Upper lobe of right lung (tissue), 1 donor: ENCODE data around the gene MAML1. TPM values are rescaled to one million over a fixed set of nuclear protein-coding genes. Genes with fewer than 3 reads are reported as not detected.

Source experiments
- ATAC-seq: fragments of 200-7000 bp; cut with Tn5 transposase; one replicate; pipeline ENCODE4 v1.9.1; 2020; ENCODE audit warnings: mild to moderate bottlenecking, moderate library complexity
- DNase-seq: peaks from one replicate; pipeline ENCODE4 v3.0.0-alpha.2; 2020
- H3K27ac ChIP-seq: fragments of 200-600 bp; one replicate; pipeline ENCODE4 v1.8.0; 2022
- H3K27me3 ChIP-seq: fragments of 200-600 bp; one replicate; pipeline ENCODE4 v1.8.0; 2022; ENCODE audit warnings: mild to moderate bottlenecking
- H3K36me3 ChIP-seq: fragments of 200-600 bp; one replicate; pipeline ENCODE4 v1.8.0; 2022
- H3K4me1 ChIP-seq: fragments of 200-600 bp; one replicate; pipeline ENCODE4 v1.8.0; 2022
- H3K4me3 ChIP-seq: fragments of 200-600 bp; one replicate; pipeline ENCODE4 v1.8.0; 2022; ENCODE audit warnings: mild to moderate bottlenecking
- H3K9me3 ChIP-seq: fragments of 200-600 bp; one replicate; pipeline ENCODE4 v1.8.0; 2022
- intact Hi-C: fragments of 100-400 bp; cut with DNase I; formaldehyde crosslinking; loops from one replicate; pipeline ENCODE4 v1.11.0; 2022
- total RNA-seq: library from RNA; stranded (reverse); fragmentation: NEBNext Ultra II Directional; extraction: Animal tissue kit (Norgen Biotek cat#: 25700); gene quantifications from one replicate; pipeline ENCODE4 v1.2.1, GENCODE V29; 2021
- TF ChIP-seq, protein P1 (sequence below): fragments of 200-600 bp; IDR thresholded peaks from one replicate; pipeline ENCODE4 v1.8.0; 2022; ENCODE audit warnings: antibody characterized with exemption
- donor health status: DM: no; HTN: yes; CAD: no; lungs with severe emphysema.

MAML1 gene
- total RNA-seq, 1 donor from 2014 or later: 24.4 TPM

DNA sequence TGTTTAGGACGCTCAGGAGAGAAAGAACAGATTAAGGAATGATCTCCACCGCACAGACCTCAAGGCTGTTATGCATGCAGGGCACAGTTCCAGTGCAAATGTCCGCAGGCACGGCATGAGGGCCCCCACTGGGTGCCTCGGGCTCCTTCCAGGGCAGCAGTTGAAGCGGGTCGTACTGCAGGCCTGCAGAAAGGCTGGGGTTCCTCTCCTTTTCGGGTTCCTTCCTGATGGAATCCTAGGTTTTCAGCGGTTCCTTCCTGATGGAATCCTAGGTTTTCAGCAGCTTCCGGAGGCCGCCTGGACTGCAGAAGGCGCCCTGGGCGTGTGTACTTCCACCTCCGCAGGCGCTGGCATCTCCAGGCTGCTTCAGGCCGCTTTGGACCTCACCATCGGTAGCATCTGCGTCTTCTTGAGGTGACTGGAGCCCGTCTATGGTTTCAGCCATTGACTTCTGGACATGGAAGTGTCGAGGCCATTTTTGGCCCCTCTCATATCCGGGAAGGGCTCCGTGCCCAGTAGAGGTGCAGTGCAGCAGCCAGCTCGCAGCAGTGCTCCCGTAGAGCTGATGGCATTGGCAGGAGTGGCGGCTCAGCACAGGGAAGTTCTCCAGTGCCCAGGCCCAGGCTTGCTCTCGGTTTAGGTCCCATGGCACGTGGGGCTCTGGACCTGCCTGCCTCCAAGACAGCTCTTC is 79.7 kb downstream of the MAML1 start:
- ATAC-seq: no peak
- intact Hi-C loops: no loop called here
- DNase-seq: no peak
- H3K4me1 ChIP-seq: peaks cover 7% of the 10 kb centered on the region
- no peak overlapping the region for H3K27ac ChIP-seq
- no peaks in the 10 kb centered on the region for H3K36me3 ChIP-seq
- H3K9me3 ChIP-seq: no peaks in the 10 kb centered on the region
- H3K27me3 ChIP-seq: no peaks in the 10 kb centered on the region
- no peak overlapping the region for H3K4me3 ChIP-seq
- TF ChIP-seq, protein P1, sequence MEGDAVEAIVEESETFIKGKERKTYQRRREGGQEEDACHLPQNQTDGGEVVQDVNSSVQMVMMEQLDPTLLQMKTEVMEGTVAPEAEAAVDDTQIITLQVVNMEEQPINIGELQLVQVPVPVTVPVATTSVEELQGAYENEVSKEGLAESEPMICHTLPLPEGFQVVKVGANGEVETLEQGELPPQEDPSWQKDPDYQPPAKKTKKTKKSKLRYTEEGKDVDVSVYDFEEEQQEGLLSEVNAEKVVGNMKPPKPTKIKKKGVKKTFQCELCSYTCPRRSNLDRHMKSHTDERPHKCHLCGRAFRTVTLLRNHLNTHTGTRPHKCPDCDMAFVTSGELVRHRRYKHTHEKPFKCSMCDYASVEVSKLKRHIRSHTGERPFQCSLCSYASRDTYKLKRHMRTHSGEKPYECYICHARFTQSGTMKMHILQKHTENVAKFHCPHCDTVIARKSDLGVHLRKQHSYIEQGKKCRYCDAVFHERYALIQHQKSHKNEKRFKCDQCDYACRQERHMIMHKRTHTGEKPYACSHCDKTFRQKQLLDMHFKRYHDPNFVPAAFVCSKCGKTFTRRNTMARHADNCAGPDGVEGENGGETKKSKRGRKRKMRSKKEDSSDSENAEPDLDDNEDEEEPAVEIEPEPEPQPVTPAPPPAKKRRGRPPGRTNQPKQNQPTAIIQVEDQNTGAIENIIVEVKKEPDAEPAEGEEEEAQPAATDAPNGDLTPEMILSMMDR: no peak

- intact Hi-C loops: no loop called here
- Histone ChIP-seq H3K36me3 (no peaks in the 10 kb centered on the region), H3K4me1 (peaks cover 10% of the 10 kb centered on the region), H3K9me3 (no peaks in the 10 kb centered on the region), H3K27ac (no peak overlapping the region), H3K4me3 (no peak overlapping the region), H3K27me3 (no peaks in the 10 kb centered on the region)
- TF ChIP-seq, protein P1: no peak
- no peak for ATAC-seq
- no peak for DNase-seq
Observed at GRCh38 chr5:179812997-179813607, 80.5 kb downstream of the MAML1 start.

- ATAC-seq (no peak), DNase-seq (no peak)
- Histone ChIP-seq H3K4me3 (no peak overlapping the region), H3K27me3 (no peaks in the 10 kb centered on the region), H3K36me3 (no peaks in the 10 kb centered on the region), H3K4me1 (peaks cover 17% of the 10 kb centered on the region), H3K27ac (no peak overlapping the region), H3K9me3 (no peaks in the 10 kb centered on the region)
- TF ChIP-seq, protein P1: no peak
- intact Hi-C loops: no loop called here
Observed at GRCh38 chr5:179814090-179814489, 81.5 kb downstream of the MAML1 start.

DNA sequence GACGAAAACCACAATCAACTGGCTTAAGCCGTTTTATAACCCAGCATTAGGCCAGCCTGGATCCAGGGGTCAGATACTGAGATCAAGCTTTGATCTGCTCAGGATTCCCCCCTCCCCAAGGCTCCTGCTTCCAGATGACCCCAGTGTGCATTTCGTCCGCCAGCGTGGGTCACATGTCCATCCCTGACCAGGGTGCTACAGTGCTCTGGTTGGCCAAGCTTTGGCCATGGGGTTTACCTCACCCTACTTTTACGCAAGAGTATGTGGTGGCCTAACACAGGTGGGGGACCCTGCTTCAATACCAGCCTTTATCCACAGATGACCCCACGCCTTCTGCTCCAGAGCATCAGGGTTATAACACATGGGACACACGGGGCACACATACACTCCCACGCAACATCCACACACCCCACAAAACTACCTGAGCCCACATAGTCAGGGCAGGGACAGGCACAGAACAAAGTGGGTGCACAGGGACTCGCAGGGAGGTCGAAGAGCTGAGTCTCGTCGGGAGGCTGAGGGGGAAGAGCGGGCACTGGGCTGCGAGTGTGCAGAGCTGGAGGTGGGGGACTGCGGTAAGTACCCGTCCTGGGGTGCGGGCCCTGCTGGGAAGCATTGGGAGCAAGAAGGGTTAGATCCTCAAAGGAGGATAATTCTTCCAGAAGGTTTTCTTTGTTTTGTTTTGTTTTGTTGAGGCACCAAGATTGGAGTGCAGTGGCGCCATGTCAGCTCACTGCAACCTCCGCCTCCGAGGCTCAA is 83.0 kb downstream of the MAML1 start:
- Histone ChIP-seq H3K4me3 (no peak overlapping the region), H3K9me3 (no peaks in the 10 kb centered on the region), H3K4me1 (peaks cover 29% of the 10 kb centered on the region), H3K27me3 (no peaks in the 10 kb centered on the region), H3K27ac (no peak overlapping the region), H3K36me3 (no peaks in the 10 kb centered on the region)
- intact Hi-C loops: no loop called here
- DNase-seq: peak; percentile 61
- TF ChIP-seq, protein P1: no peak
- no peak for ATAC-seq

DNA sequence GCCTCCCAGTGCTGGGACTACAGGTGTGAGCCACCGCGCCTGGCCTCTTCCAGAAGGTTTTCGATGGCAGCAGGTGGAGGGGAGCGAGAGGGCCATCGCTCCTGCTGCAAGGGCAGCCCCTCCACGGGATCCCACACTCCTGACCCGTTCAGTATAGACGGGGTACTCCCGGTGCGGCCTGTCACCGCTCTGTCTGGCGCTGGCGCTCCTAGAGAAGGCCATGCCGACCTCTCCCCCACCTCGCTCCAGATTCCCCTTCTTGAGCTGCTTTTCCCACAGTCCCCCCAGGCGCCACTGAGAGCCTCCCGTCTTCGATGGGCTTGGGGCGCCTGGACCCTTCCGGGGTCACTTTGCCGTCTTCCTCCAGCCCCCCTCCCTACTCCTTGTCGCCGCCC is 83.8 kb downstream of the MAML1 start:
- no peaks in the 10 kb centered on the region for H3K27me3 ChIP-seq
- peaks cover 29% of the 10 kb centered on the region for H3K4me1 ChIP-seq
- ATAC-seq (no peak), DNase-seq (peak; percentile 59)
- H3K27ac ChIP-seq: peak overlapping the region; percentile 17
- H3K9me3 ChIP-seq: no peaks in the 10 kb centered on the region
- intact Hi-C loops: no loop called here
- peak overlapping the region; percentile 55 for H3K4me3 ChIP-seq
- TF ChIP-seq, protein P1: no peak
- H3K36me3 ChIP-seq: no peaks in the 10 kb centered on the region
